ENCODE results near the gene CDKAL1.
"Not testable (repeated sequence)": the region's sequence is repeated elsewhere in the genome, so short reads cannot be mapped to it uniquely, and the experiment has no call there.

DNA sequence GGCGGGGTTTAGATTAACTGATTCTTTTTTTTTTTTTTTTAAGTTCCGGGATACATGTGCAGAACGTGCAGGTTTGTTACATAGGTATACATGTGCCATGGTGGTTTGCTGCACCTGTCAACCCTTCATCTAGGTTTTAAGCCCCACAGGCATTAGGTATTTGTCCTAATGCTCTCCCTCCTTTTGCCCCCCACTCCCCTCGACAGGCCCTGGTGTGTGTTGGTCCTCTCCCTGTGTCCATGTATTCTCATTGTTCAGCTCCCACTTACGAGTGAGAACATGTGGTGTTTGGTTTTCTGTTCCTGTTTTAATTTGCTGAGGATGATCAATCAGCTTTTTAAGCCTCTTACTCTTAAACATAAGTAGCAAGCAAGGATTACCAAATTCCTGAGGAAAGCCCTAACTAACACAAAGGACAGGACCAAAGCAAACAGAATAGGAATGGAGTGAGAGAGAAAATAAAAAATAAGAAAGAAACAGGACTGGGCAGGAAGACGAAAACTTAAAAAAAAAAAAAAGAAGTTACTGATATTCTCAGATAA lies 558.0 kb downstream of the CDKAL1 start:
- TF ChIP-seq EP300, POLR2A (IDR thresholded peaks at IDR 0.05): not testable (repeated sequence)

Measured in tibial nerve (tissue), 3 donors.